ENCODE data around the gene XAF1. TPM values are rescaled to one million over a fixed set of nuclear protein-coding genes. Genes with fewer than 3 reads are reported as not detected.

The XAF1 gene
- total and polyA plus RNA-seq, 10 of the 15 experiments (the other 5 are each of a cell fraction or from before 2014, with no cell fraction given), result 16.3 to 59.1 (median 44.6) TPM

- TF ChIP-seq ZBTB40 (IDR thresholded peaks at IDR 0.05; ENCODE audit: borderline replicate concordance) (no peak), NR2C1 (IDR thresholded peaks at IDR 0.05) (no peak), NFYA (IDR thresholded peaks at IDR 0.05; ENCODE audit: borderline replicate concordance, low read depth, low read length) (no peak), SREBF1 (IDR thresholded peaks at IDR 0.05; ENCODE audit: low read length) (no peak), BRCA1 (IDR thresholded peaks at IDR 0.05; ENCODE audit: low read depth, low read length) (no peak), USF1 (IDR thresholded peaks at IDR 0.05; ENCODE audit: borderline replicate concordance, extremely low read length, insufficient read depth, low read depth, low read length) (no peak), FOXM1 (IDR thresholded peaks at IDR 0.05; ENCODE audit: low read depth, low read length) (no peak), KAT2A (conservative IDR thresholded peaks at IDR 0.05; ENCODE audit: control insufficient read depth, low read depth, low read length) (no peak)
Measured at GRCh38 chr17:6768447-6768846, 12.6 kb downstream of the XAF1 start (continued).

- H3K79me2 ChIP-seq (ENCODE audit: control insufficient read depth, insufficient read depth, low read length), result no peaks in the 10 kb centered on the region
- ATAC-seq (no peak), FAIRE-seq (no peak), DNase-seq (ENCODE audit: low read depth, low spot score) (no peak)
- ChIA-PET SMC1A (ENCODE audit: uncharacterized antibody, unreplicated experiment) (no interaction called here), RAD21 (ENCODE audit: unreplicated experiment) (no interaction called here), POLR2A (interaction anchor here (0.8 kb wide), 1 partner anchor 16 kb away, joined by 3 read pairs; the partner anchor contains the start of gene XAF1), CTCF (no interaction called here)
- in situ Hi-C loops (cut with MboI) (no loop called here), intact Hi-C loops (cut with micrococcal nuclease; ENCODE audit: unreplicated experiment) (no loop called here)
- H3K9me3 ChIP-seq (replicated peaks; ENCODE audit: control insufficient read depth, insufficient read depth, low read length), result peaks cover 34% of the 10 kb centered on the region
- no peak overlapping the region for H2AFZ ChIP-seq (ENCODE audit: control insufficient read depth, low read depth, low read length)
- peaks cover 5 to 54% of the 10 kb centered on the region in 2 experiments for H3K36me3 ChIP-seq (ENCODE audit: control insufficient read depth in 2 of 2, insufficient read depth in 2 of 2, low read length in 1 of 2)
- no peaks in the 10 kb centered on the region for H4K20me1 ChIP-seq (ENCODE audit: control insufficient read depth, insufficient read depth)
- H3K4me2 ChIP-seq (ENCODE audit: control insufficient read depth, insufficient read depth), result no peak overlapping the region
- WGBS (ENCODE audit: insufficient coverage, insufficient replicate concordance, low lambda C conversion rate, missing lambda C conversion rate), result 35% methylated on average over 1 of the region's 1 CpG
- no peak overlapping the region for H3K9ac ChIP-seq (ENCODE audit: control insufficient read depth, insufficient read depth, low read length)
- H3K4me1 ChIP-seq (ENCODE audit: control insufficient read depth, insufficient read depth, low read length), result no peaks in the 10 kb centered on the region
- no TSS peak for BruUV-seq (replicated peaks)
- H3K4me3 ChIP-seq, result no peak overlapping the region
- H3K27me3 ChIP-seq (replicated peaks in 1 of 2; ENCODE audit: control insufficient read depth in 2 of 2, insufficient read depth in 2 of 2, low read length in 1 of 2), result no peaks in the 10 kb centered on the region
- H3K27ac ChIP-seq (ENCODE audit: control insufficient read depth, insufficient read depth), result no peak overlapping the region
- TF ChIP-seq TCF12 (IDR thresholded peaks at IDR 0.05; ENCODE audit: low read depth, low read length), result no peak
- no peak for TF ChIP-seq NFIC (IDR thresholded peaks at IDR 0.05; ENCODE audit: low read depth, low read length)
- TF ChIP-seq MXI1 (IDR thresholded peaks at IDR 0.05; ENCODE audit: low read depth, low read length), result no peak
- no peak for TF ChIP-seq ZNF687 (IDR thresholded peaks at IDR 0.05)
- TF ChIP-seq STAT1 (conservative IDR thresholded peaks at IDR 0.05), result no peak
- TF ChIP-seq JUNB (IDR thresholded peaks at IDR 0.05), result no peak
Measured at GRCh38 chr17:6772016-6772415, 16.2 kb downstream of the XAF1 start.
